Ramos (cell line): ENCODE measurements around the gene OR2A14.
"Not testable (repeated sequence)": the region's sequence is repeated elsewhere in the genome, so short reads cannot be mapped to it uniquely, and the experiment has no call there.

Experiments used
- in situ Hi-C: fragments of 300-500 bp; cut with MboI; formaldehyde crosslinking; loops from one replicate; pipeline ENCODE4 v1.14.3; 2022; ENCODE audit warnings: low sequenced_read_pairs; ENCODE audit not compliant: unreplicated experiment

Gene OR2A14

DNA sequence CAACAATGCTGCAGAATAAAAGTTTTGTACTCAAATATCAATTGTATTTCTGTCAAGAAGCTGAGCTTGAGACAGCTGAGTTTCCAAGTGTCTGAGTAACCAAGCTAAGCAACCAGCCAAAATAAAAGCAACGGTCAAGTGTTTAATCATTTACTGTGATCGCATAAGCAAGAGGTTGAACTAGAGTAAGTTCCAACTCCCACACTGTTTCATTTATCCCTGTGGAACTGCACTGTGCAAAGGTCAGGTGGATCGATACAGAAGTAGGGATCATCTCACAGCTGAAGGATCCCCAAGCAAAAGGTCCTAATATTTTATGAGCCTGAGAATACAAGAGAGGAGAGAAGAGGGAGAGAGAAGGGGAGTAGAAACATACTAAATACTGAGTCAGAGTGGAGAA lies 21.4 kb downstream of the OR2A14 start:
- in situ Hi-C loops = no loop called here

DNA sequence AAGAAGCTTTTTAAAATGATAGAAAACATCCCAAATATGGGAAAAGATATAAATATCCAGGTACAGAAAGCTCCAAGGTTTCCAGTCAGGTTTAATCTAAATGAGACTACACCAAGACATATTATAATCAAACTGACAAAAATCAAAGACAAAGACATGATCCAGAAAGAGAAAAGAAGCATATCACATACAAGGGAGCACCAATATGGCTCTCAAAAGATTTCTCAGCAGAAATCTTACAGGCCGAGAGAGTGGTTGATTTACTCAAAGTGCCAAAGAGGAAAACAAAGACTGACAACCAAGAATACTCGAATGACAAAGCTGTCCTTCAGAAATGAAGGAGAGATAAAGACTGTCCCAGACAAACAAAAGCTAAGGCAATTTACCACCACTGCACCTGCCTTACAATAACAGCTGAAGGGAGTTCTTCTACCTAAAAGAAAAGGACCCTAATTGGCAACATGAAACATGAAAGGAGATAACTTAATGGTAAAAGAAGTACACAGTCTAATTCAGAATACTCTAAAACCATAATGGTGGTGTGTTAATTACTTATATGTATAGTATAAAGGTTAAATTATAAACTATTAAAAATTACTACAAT lies 25.4 kb downstream of the OR2A14 start:
- in situ Hi-C loops = no loop called here

GRCh38 chr7:144158861-144159260 lies 35.9 kb downstream of the OR2A14 start:
- in situ Hi-C loops = no loop called here

GRCh38 chr7:144164784-144165183 lies 41.8 kb downstream of the OR2A14 start:
- in situ Hi-C loops = no loop called here

DNA sequence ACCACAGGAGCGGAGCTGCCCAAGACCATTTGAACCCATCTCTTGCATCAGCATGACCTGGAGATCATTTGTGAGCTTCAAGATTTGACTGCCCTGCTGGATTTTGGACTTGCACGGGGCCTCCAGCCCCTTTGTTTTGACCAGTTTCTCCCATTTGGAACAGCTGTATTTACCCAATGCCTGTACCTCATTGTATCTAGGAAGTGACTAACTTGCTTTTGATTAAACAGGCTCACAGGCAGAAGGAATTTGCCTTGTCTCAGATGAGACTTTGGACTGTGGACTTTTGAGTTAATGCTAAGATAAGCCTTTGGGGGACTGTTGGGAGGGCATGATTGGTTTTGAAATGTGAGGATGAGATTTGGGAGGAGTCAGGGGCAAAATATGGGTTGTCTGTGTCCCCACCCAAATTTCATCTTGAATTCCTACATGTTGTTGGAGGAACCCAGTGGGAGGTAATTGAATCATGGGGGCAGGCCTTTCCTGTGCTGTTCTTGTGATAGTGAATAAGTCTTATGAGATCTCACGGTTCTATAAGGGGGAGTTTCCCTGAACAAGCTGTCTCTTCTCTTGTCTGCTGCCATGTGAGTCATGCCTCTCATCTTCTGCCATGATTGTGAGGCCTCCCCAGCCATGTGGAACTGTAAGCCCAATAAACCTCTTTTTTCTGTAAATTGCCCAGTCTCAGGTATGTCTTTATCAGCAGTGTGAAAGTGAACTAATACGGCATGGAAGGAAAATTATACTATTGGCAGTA lies 48.8 kb downstream of the OR2A14 start:
- in situ Hi-C loops = not testable (repeated sequence)

DNA sequence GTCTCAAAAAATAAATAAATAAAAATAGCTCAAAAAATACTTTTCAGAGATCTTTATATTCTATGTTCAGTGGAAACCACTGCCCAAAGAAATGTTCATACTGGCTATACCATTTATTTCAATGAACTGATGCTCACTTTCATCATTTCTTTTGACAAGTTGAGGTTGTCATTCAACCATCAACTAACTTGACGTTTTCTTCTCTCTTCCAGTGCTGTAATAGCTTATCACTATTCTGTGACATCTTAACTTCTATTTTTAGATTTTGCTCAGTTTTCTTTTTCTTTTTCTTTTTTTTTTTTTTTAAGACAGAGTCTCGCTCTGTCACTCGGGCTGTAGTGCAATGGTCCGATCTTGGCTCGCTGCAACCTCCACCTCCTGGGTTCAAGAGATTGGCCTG lies 51.6 kb downstream of the OR2A14 start:
- in situ Hi-C loops = no loop called here

- in situ Hi-C loops = not testable (repeated sequence)
Measured at GRCh38 chr7:144178380-144179164, 55.6 kb downstream of the OR2A14 start.

DNA sequence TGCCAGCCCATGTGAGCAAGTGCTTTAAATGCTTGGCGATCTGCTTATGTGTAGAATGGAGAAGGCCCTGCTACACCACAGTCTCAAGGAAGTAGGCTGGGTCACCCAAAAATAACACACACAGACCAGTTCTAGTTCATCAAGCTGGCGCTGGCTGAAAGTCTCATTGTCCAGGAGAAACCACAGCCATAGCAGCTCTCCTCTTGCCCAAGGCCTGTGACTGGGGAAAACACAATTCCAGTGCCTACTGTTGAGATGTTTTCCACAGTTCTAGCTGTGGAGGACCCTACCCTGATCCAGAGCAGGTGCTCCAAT lies 56.1 kb downstream of the OR2A14 start:
- in situ Hi-C loops = not testable (repeated sequence)
